GM12873 (cell line): ENCODE measurements around the gene MLXIP.
A peak's percentile ranks its signal among the peaks of the same experiment; 100 is the strongest.

Experiments used
- TF ChIP-seq, protein P1 (sequence below): IDR thresholded peaks from 2 replicates; pipeline ENCODE4 v1.5.1; 2012; ENCODE audit warnings: low read depth, mild to moderate bottlenecking, moderate library complexity, low read length, control low read depth; ENCODE audit not compliant: insufficient read depth; ENCODE audit errors: missing control alignments

MLXIP gene

DNA sequence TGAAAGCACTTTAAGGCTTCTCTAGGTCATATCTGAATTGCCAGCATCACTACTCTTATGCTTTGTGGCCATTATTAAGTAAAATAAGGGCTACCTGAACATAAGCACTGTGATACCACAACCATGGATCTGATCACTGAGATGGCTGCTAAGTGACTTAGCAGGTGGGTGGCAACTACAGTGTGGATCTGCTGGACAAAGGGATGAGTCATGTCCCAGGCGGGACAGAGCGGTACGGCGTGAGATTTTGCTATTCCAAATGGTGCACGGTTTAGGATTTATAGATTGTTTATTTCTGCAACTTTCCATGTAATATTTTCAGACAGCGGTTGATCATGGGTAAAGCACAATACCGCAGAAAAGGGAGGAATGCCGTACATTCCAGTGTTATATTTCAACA, 39.4 kb downstream of the MLXIP start:
- TF ChIP-seq, protein P1, sequence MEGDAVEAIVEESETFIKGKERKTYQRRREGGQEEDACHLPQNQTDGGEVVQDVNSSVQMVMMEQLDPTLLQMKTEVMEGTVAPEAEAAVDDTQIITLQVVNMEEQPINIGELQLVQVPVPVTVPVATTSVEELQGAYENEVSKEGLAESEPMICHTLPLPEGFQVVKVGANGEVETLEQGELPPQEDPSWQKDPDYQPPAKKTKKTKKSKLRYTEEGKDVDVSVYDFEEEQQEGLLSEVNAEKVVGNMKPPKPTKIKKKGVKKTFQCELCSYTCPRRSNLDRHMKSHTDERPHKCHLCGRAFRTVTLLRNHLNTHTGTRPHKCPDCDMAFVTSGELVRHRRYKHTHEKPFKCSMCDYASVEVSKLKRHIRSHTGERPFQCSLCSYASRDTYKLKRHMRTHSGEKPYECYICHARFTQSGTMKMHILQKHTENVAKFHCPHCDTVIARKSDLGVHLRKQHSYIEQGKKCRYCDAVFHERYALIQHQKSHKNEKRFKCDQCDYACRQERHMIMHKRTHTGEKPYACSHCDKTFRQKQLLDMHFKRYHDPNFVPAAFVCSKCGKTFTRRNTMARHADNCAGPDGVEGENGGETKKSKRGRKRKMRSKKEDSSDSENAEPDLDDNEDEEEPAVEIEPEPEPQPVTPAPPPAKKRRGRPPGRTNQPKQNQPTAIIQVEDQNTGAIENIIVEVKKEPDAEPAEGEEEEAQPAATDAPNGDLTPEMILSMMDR, result no peak

DNA sequence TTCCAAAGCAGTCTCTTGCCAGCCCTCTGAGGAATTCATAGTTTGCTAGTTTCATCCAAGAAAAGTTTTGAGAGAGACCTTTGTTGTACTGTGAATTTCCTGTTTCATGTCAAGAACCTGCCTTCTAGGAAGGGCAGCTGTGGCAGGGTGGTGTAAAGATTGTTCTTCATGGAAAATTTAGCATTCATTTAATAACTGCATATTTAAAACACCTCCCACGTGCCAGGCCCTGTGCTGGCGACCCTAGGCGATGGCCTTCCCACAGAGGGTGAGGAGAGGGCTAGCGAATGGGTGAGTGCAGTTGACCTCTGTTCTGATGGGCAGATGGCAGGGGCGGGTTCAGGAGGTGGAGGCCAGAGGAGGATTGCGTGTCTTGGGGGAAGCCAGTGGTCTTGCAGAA, 43.2 kb downstream of the MLXIP start:
- TF ChIP-seq, protein P1, result no peak

DNA sequence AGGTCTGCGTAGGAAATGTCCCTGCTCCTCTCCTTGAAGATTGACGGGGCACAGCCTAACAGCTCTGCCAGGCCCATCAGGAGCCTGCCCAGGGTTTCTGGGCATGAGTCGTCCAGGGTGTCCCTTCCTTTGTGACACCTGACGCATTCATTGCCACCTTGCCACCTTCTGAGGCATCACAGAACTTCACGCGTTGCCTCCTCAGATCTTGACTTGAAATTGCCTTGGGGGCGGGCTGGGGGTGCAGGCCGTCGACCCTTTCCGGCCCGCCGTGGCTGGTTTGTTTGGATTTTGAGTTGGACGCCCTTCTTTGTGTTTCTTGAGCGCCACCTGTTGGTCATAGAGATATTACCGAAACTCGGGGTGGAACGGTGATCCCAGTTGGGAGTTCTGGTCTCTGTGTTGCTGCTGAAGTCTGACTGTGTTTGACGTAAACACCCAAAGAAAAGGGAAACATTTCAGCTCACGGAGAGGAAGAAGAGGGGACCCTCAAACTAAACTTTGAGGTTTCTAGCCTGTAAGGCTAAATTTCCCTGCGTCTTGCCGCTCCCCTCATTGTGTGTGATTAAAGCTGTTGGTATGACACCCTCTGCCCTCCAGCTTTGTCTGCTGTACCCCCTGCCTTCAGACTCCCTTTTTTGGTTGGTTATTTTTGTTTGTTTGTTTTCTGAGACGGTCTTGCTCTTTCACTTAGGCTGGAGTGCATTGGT, 44.6 kb downstream of the MLXIP start:
- TF ChIP-seq, protein P1, result peak; percentile 76

DNA sequence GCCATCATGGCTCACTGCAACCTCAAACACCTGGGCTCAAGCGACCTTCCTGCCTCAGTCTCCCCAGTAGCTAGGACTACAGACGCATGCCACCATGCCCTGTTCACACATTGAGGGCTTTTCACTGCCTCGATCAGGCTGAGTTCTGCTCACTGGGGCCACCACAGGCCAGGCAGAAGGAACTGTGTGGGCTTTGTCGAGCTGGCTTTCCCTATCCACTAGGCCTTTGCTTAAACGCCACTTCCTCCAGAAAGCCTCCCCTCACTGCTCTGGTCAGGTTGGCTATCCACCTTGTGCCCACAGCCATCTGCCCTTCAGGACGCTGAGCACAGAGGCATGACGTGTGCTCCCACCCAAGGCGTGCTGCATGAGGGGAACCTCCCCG, 45.2 kb downstream of the MLXIP start:
- TF ChIP-seq, protein P1, result no peak

DNA sequence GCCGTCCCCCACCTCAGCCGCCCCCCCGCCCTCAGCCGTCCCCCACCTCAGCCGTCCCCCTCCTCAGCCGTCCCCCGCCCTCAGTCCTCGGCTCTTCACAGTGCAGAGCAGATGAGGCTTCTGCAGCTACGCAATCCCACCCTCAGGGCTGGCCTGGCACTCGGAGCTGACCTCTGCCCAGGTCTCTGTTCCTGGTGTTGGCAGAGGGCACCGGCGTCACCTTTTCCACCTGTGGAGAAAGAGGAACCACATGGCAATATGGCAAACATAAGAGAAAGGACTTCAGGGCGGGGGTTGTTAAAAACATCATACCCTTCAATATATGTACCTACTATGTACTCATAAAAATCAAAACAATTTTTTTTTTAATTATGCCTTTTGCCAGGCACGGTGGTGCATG, 45.8 kb downstream of the MLXIP start:
- TF ChIP-seq, protein P1, result no peak

DNA sequence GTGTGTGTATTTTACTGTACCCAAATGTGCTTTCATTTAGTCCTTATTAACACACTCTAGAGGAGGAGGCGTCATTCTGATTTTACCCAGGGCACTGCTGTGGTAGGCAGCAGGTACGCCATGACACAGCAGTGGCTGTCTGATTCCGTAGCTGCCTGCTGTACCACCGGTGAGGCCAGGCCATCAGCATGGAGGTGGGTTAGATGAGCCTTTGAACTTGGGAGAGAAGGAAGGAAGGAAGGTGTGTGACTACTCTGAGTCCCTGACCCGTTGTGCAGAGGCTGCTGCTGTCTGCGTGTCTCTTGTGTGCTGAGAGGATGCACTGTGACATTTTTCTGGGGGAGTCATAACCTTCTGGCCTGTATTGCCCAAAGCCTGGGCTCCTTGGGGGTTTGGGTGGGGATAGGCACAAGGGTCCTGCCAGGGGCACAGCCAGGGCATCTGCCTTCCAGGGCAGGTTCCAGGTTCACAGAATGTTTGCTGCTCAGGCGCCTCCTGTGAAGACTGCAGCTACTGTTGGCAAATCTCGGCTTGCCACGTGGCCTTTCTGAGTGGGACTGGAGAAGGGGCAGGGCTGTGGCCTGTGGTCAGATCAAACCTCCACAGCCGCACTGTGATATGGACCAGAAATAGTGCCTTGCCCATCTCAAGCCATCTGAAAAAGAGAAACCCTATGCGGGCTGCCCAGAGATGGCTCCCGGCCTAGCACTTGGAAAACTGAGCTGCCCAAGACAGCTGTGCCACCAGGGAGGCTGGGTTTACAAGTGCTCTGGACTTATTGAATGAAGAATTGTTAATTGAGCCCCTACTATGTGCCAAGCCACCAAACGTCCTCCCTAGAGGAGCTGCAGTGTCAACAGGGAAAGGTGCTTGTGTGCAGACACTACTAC, 47.1 kb downstream of the MLXIP start:
- TF ChIP-seq, protein P1, result no peak

DNA sequence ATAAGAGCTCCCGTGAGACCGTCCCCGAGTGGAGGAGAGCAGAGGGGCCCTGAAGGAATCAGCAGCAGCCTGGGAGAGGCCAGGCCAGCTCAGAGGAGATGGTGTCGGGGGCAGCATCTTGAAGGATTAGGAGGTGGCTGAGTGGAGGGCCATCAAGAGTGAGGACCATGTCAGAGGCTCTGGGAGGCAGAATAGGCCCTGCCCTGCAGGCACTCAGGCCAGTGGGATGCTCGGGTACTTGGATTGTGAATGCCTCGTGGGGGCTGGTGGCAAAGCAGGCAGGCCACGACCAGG, 47.7 kb downstream of the MLXIP start:
- TF ChIP-seq, protein P1, result no peak
